GM19438 (cell line): ENCODE measurements around the gene SOD2.
"Not testable (repeated sequence)": the region's sequence is repeated elsewhere in the genome, so short reads cannot be mapped to it uniquely, and the experiment has no call there.

Experiments
- ATAC-seq: cut with Tn5 transposase; IDR thresholded peaks from one replicate; pipeline ENCODE4 v1.9.1; 2021; ENCODE audit warnings: low read depth; ENCODE audit not compliant: unreplicated experiment

SOD2 gene

GRCh38 chr6:159693128-159693893 is at the start of gene SOD2:
SOD2 (minus strand) TSS chr6:159693241; CDS start chr6:159693167, 74 bp downstream.
- peak; percentile 71 for ATAC-seq

DNA sequence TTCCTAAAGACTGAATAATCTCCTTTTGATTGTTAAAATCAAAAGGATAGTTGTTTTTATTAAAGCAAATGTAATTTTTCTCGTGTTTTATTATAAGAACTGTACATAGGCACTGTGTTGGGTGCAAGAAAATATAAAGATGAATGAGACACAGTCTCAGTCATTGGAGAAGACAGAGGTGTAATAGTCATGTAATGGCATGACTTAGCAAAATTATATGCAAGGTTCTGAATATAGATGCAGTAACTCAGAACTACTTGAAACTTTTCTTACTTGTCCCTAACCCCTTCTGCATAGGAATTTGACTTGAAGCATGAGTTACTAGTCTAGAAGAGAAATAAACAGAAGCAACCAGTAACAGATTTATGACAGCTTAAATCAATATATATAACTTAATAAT is 49.1 kb upstream of the SOD2 start:
- no peak for ATAC-seq

DNA sequence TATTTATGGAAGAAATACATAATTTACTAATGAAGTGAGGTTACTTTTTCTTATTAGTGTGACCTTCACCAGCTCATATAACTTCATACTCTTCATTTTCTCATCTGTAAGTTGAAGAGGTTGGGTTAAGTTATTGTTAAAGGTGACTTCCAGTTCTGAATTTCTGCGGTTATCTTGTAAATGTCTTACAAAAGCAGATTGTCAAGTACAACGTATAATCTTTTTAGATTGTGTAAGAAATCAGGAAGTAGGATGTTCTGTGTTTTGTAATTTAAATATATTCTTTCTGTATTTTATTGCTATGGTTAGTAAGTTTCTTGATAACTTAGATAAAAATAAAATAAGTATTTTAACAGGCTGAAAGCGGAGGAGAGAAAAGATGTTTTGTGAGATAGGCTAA is 46.3 kb upstream of the SOD2 start:
- ATAC-seq, result no peak

DNA sequence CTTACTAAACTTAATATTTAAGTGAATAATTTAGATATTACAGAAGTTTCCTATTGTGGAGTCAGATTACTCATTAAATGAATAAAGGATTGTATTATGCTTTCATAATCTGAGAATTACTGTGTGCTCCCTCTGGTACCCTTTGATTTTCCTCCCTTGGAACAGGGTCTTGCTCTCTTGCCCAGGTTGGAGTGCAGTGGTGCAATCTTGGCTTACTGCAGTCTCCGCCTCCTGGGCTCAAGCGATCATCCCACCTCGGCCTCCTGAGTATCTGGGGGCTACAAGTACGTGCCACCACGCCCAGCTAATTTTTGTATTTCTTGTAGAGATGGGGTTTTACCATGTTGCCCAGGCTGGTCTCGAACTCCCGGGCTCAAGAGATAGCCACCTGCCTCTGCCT is 43.9 kb upstream of the SOD2 start:
- ATAC-seq, result no peak

- not testable (repeated sequence) for ATAC-seq
These were observed 40.4 kb upstream of the SOD2 start for GRCh38 chr6:159733395-159733794.

- ATAC-seq, result not testable (repeated sequence)
These were observed 39.5 kb upstream of the SOD2 start for GRCh38 chr6:159732550-159732949.

GRCh38 chr6:159730332-159730676 is 37.3 kb upstream of the SOD2 start:
- no peak for ATAC-seq

DNA sequence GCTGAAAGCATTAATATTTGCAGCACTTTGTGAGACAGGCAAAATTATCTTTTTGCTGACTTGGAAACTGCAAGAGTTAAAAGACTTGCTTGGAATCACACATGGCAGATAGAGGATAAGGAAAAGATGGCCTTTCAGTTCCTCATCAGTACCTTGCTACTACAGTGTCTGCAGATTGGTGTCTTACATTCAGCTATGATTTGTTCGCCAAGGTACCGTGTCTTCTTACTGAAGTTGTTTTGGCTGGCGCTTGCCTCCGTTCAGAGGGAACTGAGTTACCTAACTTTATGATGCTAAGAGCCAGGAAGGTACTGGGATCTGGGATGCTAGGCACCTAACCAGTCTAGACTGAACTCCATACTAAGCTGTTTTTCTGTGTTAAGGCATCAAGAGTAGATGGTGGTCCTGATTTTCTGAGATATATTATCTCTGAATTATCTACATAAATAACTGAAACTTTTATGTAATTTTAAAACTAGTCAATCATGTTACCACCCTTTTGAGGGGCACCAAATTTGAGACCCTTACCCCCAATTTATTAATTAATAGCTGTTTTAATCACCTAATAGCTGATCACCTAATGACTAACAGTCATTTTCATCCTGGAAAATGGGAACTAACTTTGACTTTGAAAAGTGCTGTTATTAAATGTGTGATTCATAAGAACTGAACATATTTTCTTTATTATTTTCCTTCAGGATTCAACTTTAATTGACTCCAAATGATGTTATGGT is 36.7 kb upstream of the SOD2 start:
- ATAC-seq, result no peak

DNA sequence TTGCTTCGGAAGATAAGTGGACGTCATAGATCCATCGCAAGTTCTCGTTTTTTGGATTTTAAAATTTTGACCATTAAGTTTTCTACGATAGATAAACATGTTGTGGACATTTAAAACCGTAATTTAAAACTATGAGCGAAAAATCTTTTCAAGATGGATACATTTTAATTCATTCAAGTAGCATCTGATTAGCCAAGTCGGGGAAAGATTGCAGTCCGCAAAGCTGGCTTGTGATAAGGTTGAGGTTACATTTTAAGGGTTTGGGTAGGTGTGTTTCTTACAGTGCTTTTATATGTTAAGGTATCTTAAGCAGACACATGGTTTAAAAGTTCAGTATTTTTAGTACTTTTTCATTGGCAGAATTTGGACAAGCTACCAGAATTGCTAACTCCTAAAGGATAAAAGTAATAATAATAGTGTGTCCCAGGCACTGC is 35.5 kb upstream of the SOD2 start:
- no peak for ATAC-seq

DNA sequence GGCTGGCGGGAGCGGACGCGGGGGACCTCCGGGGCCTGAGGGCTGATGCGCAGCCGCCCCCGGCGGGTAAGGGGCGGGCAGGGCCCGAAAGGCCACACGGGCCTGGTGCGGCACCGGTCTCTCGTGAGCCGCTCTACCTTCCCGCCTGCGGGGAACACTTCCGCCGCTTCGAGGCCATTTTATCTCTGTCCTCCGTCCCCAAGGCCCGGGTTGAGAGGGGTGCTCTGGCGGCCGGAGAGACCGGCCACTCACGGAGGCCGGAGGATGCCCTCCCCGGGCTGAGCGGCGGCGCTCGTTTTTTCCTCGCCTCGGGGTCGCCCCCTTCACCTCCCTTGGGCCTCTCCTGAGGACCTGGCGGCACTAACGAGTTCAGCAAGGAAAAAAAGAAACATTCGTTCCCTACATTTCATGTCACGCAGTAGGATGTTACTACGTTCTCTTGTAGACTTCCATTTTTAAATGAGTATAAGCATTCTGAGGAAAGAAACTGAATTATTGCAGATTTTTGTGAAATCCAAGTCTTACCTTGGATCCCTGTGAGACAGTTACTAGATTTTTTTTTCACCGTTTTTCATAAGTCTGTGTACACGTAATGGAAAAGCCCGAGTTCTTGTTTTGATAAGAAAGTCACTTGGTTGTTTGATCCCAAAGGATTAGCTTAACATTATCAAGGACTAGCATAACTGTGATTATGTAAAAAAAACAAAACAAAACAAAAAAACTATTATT is 34.8 kb upstream of the SOD2 start:
- peak; percentile 23 for ATAC-seq

- peak; percentile 76 for ATAC-seq
These were observed 34.1 kb upstream of the SOD2 start, which contains the start of gene WTAP for GRCh38 chr6:159726918-159727716. WTAP (plus strand) TSS chr6:159727506; CDS start chr6:159736266, 8,760 bp downstream.

DNA sequence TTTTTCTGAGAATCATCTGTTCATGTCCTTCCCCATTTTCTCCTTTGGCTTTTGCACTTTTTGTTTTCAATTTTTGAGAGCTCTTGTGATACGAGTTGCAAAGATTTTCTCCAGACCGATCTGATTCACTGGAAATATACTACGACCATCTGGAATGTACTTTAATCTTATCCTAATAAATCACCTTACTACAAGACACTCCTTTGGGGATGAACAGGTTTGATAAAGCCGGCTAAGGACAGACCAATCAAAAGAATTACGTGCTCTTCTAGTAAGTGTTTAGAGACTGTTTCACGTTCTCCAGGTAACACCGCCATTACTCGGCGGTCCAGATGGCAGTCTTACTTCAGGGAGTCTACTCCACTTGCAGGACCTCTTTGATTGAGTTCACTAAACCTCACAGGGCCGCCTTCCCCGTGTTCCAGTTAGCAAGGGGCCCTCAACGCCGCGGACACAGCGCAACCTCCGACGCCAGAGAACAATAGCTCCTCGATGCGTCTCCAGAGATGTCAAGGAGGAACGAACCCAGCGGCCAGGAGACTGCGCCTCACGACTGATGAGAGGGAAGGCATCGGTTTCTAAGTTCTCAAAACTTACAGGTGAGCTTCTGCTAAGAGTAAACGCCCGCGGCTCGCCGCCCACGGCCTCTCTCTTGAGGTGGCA is 33.3 kb upstream of the SOD2 start:
- peak; percentile 19 for ATAC-seq

GRCh38 chr6:159725208-159725607 is 32.2 kb upstream of the SOD2 start:
- ATAC-seq, result not testable (repeated sequence)

GRCh38 chr6:159724778-159725177 is 31.7 kb upstream of the SOD2 start:
- no peak for ATAC-seq

- ATAC-seq, result no peak
These were observed 30.2 kb upstream of the SOD2 start for GRCh38 chr6:159723259-159723658.

- ATAC-seq, result no peak
These were observed 29.6 kb upstream of the SOD2 start for GRCh38 chr6:159722655-159723054.

GRCh38 chr6:159721981-159722380 is 28.9 kb upstream of the SOD2 start:
- ATAC-seq, result not testable (repeated sequence)

DNA sequence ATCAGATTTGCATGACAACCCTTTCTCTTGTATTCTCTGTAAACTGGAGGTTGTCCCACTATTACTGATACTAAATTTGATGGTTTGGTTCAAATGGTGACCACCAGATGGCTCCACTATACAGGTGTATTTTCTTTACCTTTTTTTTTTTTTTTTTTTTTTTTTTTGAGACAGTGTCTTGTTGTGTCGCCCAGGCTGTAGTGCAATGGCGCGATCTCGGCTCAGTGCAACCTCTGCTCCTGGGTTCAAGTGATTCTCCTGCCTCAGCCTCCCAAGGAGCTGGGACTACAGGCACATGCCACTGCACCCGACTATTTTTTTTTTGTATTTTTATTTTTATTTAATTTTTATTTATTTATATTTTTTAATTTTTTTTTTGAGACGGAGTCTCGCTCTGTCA is 27.7 kb upstream of the SOD2 start:
- no peak for ATAC-seq

DNA sequence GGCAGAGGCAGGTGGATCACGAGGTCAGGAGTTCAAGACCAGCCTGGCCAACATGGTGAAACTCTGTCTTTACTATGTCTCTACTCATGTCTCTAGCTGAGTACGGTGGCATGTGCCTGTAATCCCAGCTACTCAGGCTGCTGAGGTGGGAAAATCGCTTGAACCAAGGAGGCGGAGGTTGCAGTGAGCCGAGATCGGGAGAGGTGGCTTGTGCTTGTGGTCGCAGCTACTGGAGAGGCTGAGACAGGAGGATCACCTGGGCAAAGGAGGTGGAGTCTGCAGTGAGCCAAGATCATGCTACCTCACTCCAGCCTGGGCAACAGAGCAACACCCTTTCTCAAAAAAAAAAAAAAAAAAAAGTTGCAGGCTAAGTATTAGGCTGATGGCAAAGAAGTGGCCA is 26.2 kb upstream of the SOD2 start:
- no peak for ATAC-seq

- no peak for ATAC-seq
These were observed 25.6 kb upstream of the SOD2 start for GRCh38 chr6:159718634-159719033.
